Epithelial cell of esophagus (primary cell): Measurements from ENCODE around the gene PPFIA3.
"Not testable (repeated sequence)": the region's sequence is repeated elsewhere in the genome, so short reads cannot be mapped to it uniquely, and the experiment has no call there.

Experiments
- DNase-seq: peaks from one replicate; pipeline ENCODE4 v3.0.0; 2010; ENCODE audit warnings: low read depth
- H3K4me3 ChIP-seq: 2 replicates; pipeline ENCODE4 v1.5.1; 2011; ENCODE audit warnings: mild to moderate bottlenecking, low read length, control low read depth
- CTCF ChIP-seq: IDR thresholded peaks from 2 replicates; pipeline ENCODE4 v1.5.1; 2011; ENCODE audit warnings: low read depth, mild to moderate bottlenecking, low read length, control low read depth, inconsistent platforms; ENCODE audit not compliant: insufficient read depth; ENCODE audit errors: missing control alignments

Gene PPFIA3

DNA sequence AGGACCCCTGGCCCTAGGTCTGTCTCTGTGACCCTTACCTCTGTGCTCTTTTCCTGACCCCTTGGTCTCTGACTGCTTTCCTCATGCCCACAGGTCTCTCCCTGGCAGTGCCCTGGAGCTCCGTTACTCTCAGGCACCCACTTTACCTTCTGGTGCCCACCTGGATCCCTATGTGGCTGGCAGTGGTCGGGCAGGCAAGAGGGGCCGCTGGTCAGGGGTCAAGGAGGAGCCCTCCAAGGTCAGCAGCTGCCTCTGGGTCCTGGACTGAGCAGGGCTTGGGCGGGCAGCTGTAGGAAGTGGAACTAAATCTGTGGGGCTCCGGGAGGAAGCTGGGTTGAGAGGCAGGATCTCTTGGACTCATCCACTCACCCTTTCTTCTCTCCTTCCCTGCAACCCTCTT is 16.3 kb downstream of the PPFIA3 start:
- no peak for DNase-seq
- no peak for TF ChIP-seq CTCF

GRCh38 chr19:49136771-49137171 is 17.4 kb downstream of the PPFIA3 start:
- TF ChIP-seq CTCF = no peak
- H3K4me3 ChIP-seq = no peak overlapping the region
- DNase-seq = no peak

More for the DNA sequence above, 16.3 kb downstream of the PPFIA3 start:
- no peak overlapping the region for H3K4me3 ChIP-seq

GRCh38 chr19:49140951-49141350 is 21.6 kb downstream of the PPFIA3 start:
- H3K4me3 ChIP-seq = no peak overlapping the region
- no peak for DNase-seq
- no peak for TF ChIP-seq CTCF

DNA sequence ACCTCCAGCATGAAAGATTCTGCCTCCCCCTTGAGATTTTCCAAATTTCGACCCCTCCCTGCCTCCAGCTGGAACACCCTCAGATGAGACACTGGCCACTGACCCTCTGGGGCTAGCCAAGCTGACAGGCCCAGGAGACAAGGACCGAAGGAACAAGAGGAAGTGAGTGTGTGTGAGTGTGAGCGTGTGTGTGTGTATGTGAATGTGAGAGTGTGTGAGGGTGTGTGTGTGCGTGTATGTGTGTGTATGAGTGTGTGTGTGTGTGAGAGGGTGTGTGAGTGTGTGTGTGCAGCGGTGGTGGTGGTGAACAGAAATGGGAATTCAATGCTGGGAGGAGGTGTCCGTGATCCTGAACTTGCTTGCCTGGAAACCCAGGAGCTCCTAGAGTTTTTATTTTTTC is 22.0 kb downstream of the PPFIA3 start:
- no peak for DNase-seq
- no peak overlapping the region for H3K4me3 ChIP-seq
- TF ChIP-seq CTCF = no peak

DNA sequence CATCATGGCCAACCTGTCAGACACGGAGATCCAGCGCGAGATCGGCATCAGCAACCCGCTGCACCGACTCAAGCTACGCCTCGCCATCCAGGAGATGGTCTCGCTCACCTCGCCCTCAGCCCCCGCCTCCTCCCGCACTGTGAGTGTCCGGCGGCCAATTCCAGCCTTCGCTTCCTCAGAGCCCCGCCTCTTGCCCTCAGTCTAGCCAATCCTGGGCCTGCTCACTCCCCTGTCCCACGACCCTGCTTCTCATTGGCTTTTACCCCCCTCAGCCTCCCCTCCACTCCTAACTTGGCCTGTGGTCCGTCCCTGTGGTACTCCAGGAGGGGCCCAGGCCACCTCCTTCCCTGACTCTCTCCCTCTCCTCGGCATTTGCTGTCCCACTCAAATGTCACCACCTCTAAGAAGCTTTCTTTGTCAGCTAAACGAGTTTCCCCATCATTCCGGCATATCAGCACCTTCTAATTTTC is 23.6 kb downstream of the PPFIA3 start:
- peak overlapping the region; percentile 41 for H3K4me3 ChIP-seq
- DNase-seq = peak; percentile 91
- no peak for TF ChIP-seq CTCF

- H3K4me3 ChIP-seq = no peak overlapping the region
- peak; percentile 80 for TF ChIP-seq CTCF
- DNase-seq = peak; percentile 68
These were observed 26.4 kb downstream of the PPFIA3 start for GRCh38 chr19:49145573-49146407.

DNA sequence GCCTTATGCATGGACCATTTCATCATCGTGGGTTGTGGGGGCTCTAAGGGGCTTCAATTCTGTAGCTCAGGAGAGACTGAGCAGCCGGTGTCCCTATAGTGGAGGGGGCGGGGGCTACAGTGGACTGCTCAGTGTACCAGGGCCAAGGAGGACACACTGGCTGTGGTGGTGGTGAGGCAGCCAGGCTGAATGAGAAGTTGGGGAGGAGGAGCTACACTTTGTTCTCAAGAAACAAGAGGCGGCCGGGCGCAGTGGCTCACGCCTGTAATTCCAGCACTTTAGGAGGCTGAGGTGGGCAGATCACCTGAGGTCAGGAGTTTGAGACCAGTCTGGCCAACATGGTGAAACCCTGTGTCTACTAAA is 27.0 kb downstream of the PPFIA3 start:
- not testable (repeated sequence) for H3K4me3 ChIP-seq, DNase-seq
